Measurements from ENCODE around the gene CFAP54. TPM values are rescaled to one million over a fixed set of nuclear protein-coding genes. Genes with fewer than 3 reads are reported as not detected.

CFAP54 gene, protein sequence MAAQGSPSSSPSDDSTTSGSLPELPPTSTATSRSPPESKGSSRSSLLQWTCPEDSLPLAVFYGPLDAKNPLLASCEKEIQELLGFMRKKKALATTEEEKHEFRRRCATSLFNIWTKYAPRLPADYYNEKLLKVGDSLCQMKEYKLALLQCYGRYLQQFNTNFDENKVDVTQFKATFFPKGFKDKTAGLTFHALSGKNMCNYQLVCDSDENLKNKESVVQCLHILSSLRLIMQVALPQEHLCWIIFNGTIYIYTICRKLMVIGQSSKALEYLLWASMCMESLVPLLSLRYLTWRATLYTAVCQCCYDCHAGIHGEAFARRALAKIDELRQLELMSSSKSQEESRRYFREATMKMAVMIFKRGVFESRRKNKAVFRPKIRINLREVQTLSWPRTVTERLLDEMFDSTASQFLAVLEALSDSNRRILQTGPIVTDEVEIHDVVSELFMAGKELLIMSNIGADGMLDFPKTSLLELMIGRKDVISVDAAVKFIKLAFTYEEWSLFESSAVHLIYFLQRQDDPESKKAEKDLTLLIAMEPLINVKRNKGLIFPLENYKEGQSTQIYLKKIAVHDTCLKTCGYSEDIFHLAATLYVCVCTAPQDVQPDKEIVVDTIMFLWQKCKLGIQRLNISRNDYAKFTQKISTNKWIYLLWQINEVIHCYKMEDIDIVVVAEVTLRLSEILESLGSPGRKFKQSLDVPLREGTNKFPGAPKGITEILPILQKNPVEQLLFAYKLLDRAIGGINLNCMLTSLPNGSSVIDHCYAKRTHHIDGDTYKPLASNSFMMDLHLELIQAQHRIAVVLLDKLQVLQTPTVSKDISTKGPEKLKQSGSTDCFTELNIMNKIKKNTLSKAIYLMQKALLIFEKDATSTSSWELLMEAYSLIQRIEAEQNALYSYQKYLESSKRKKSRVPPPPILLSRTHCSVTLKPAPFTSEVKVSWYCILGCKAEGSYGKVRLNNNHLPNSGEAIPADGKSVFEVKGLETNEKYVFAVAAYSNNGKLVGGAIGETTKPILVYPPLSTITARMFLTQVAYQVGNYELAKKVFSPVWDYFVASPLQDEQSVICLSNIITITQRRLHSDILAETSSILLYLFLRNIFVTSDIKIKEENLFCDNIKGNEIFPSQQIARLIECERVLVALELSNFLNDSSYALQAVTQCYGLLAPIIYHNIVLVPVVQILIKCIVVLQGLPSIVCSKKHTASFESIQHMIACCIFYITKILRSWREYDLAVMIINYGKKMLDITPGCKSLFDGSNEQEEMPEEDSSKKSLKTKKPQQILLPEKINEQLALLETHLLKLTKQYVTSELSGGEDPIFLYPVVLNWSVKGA (N-terminal part only)
- total RNA-seq = 2.1 TPM

DNA sequence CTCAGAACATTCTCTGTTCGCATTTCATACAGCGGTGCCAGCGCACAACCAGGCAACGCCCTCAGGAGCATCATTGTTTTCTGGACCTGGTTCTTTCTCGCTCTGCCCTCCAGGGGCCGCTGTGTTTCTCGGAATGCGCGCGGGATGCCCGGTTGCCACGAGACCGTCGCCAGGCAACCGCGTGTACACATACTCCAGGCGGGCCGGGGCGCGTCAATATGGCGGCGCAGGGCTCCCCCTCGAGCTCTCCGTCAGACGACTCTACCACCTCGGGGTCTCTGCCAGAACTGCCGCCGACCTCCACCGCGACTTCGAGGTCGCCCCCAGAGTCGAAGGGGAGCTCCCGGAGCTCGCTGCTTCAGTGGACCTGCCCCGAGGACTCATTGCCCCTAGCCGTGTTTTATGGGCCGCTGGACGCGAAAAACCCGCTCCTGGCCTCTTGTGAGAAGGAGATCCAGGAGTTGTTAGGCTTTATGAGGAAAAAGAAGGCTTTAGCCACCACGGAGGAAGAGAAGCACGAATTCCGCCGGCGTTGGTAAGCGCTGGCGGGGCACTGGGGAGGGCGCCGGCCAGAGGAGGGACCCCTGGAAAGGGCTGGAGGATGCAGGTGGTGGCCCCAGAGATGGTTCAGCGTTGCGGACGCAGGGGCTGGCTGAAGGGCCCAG is at the start of gene CFAP54:
CFAP54 (plus strand) TSS at position 186 of the 665 bp plus-strand sequence; CDS start at position 219, 33 bp downstream.
- no peaks in the 10 kb centered on the region for H3K9me3 ChIP-seq (ENCODE audit: control insufficient read depth in 3 of 3, low read length in 3 of 3)
- H3K27ac ChIP-seq (ENCODE audit: low read depth, low read length) = peak within 1 kb of the TSS; percentile 52
- H3K36me3 ChIP-seq (ENCODE audit: control insufficient read depth in 3 of 3, insufficient read depth in 3 of 3, low read length in 3 of 3) = no peaks in the 10 kb centered on the region

DNA sequence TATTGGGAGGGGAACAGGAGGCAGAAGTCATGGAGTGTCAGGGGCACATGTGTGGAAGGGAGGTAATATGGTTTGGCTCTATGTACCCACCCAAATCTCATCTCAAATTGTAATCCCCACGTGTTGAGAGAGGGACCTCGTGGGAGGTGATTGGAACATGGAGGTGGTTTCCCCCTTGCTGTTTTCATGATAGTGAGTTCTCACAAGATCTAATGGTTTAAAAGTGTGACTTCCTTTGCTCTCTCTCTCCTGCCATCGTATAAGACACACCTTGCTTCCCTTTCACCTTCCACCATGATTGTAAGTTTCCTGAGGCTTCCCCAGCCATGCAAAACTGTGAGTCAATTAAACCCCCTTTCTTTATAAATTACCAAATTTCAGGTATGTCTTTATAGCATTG is 47.6 kb upstream of the CFAP54 start:
- Histone ChIP-seq H3K36me3 (ENCODE audit: control insufficient read depth in 3 of 3, insufficient read depth in 3 of 3, low read length in 3 of 3) (no peaks in the 10 kb centered on the region), H3K27ac (ENCODE audit: low read depth, low read length) (no peak overlapping the region), H3K4me3 (ENCODE audit: low read length in 3 of 3) (no peak overlapping the region), H3K9me3 (ENCODE audit: control insufficient read depth in 3 of 3, low read length in 3 of 3) (no peaks in the 10 kb centered on the region), H3K4me1 (ENCODE audit: control insufficient read depth in 3 of 3, insufficient read depth in 3 of 3, low read length in 3 of 3) (no peaks in the 10 kb centered on the region), H3K9ac (ENCODE audit: low read depth in 1 of 3, low read length in 3 of 3) (no peak overlapping the region), H3K27me3 (ENCODE audit: control insufficient read depth in 3 of 3, insufficient read depth in 3 of 3, low read length in 3 of 3) (no peaks in the 10 kb centered on the region)

More for the DNA sequence above, at the start of gene CFAP54:
- peaks cover 0 to 4% (median 0%) of the 10 kb centered on the region in 3 donors for H3K27me3 ChIP-seq (ENCODE audit: control insufficient read depth in 3 of 3, insufficient read depth in 3 of 3, low read length in 3 of 3)
- peak within 1 kb of the TSS; percentile 16 to 58 (median 16) for H3K9ac ChIP-seq (ENCODE audit: low read depth in 1 of 3, low read length in 3 of 3)
- peak within 1 kb of the TSS; percentile 61 to 74 (median 62) for H3K4me3 ChIP-seq (ENCODE audit: low read length in 3 of 3)
- peaks cover 0 to 3% (median 2%) of the 10 kb centered on the region in 3 donors for H3K4me1 ChIP-seq (ENCODE audit: control insufficient read depth in 3 of 3, insufficient read depth in 3 of 3, low read length in 3 of 3)

DNA sequence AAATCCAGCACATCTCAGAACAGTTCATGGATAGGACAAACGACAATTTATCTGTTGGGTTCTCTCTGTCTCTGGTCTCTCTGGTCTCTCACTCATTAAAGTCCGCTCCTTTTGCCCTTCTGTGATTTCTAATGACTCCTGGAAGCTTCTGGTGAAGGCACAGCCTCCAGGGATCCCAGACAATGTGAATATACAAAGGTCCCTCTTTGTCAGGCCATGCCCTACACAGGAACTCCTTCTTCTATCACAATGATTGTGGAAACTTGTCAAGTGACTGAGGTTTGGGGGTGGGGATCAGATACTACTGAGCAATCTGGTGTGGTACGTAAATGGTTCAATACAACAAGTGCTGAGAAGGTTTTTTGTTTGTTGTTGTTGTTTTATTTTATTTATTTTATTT is 46.5 kb upstream of the CFAP54 start:
- H3K27me3 ChIP-seq (ENCODE audit: control insufficient read depth in 3 of 3, insufficient read depth in 3 of 3, low read length in 3 of 3) = no peaks in the 10 kb centered on the region
- no peak overlapping the region for H3K27ac ChIP-seq (ENCODE audit: low read depth, low read length)
- H3K9me3 ChIP-seq (ENCODE audit: control insufficient read depth in 3 of 3, low read length in 3 of 3) = no peaks in the 10 kb centered on the region
- no peak overlapping the region for H3K4me3 ChIP-seq (ENCODE audit: low read length in 3 of 3)
- H3K9ac ChIP-seq (ENCODE audit: low read depth in 1 of 3, low read length in 3 of 3) = no peak overlapping the region
- no peaks in the 10 kb centered on the region for H3K4me1 ChIP-seq (ENCODE audit: control insufficient read depth in 3 of 3, insufficient read depth in 3 of 3, low read length in 3 of 3)
- H3K36me3 ChIP-seq (ENCODE audit: control insufficient read depth in 3 of 3, insufficient read depth in 3 of 3, low read length in 3 of 3) = no peaks in the 10 kb centered on the region

DNA sequence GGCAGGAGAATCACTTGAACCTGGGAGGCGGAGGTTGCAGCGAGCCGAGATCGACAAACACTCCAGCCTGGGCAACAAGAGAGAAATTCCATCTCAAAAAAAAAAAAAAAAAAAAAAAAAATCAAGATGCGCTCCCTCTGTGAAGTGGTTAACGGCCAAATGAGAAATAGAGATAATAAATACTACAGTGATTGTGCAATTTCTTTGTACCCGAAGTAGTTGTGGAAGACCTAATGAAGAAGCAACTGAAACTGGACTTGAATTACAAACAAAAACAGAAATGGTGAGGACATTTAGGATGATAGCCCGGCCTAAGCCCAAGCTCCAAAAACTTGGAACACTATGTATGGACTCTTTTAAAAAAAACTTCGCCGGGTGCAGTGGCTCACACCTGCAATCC is 45.0 kb upstream of the CFAP54 start:
- Histone ChIP-seq H3K27ac (ENCODE audit: low read depth, low read length) (no peak overlapping the region), H3K9me3 (ENCODE audit: control insufficient read depth in 3 of 3, low read length in 3 of 3) (no peaks in the 10 kb centered on the region), H3K36me3 (ENCODE audit: control insufficient read depth in 3 of 3, insufficient read depth in 3 of 3, low read length in 3 of 3) (no peaks in the 10 kb centered on the region), H3K4me1 (ENCODE audit: control insufficient read depth in 3 of 3, insufficient read depth in 3 of 3, low read length in 3 of 3) (no peaks in the 10 kb centered on the region), H3K4me3 (ENCODE audit: low read length in 3 of 3) (no peak overlapping the region), H3K27me3 (ENCODE audit: control insufficient read depth in 3 of 3, insufficient read depth in 3 of 3, low read length in 3 of 3) (no peaks in the 10 kb centered on the region), H3K9ac (ENCODE audit: low read depth in 1 of 3, low read length in 3 of 3) (no peak overlapping the region)

DNA sequence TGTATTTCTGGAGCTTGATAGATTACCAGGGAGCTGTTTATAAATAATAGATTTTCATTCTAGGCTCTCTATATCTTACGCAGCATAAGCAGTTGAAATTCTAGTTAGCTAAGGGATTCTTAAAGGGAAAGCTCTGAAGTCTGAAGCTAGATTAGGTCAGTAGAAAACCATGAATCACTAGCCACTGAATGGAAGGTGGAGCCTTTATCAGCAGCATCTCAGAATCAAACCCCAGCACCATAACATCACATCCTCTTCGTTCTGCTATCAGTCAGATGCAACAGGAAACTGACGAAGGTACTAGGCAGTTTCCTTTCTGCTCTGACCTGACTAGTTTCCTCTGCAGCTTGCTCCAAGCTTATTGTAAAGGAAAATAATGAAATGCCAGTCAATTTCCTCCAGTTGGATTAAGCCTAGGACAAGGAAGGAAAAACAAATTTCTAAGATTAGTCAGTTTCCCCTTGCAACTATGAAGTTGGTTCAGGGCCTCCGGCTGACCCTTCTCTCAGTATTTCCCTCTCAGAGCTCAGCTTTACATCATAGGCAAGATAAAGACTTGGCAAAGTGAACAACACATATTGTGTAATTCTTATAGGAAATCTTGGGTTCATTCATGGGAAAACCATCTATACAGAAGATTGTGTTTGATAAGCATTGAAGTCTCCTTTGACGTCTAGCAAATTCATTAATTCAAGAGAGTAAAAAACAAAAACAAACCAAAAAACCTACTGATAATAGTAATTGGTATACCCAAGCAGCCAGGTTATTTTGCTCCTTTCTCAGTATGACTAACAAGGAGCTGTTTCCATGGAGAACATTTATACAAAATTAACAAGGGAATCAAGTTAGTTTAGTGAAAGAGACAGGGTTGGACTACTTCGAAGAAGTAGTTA is 43.4 kb upstream of the CFAP54 start:
- Histone ChIP-seq H3K4me1 (ENCODE audit: control insufficient read depth in 3 of 3, insufficient read depth in 3 of 3, low read length in 3 of 3) (no peaks in the 10 kb centered on the region), H3K4me3 (ENCODE audit: low read length in 3 of 3) (no peak overlapping the region), H3K27ac (ENCODE audit: low read depth, low read length) (peak overlapping the region; percentile 71), H3K36me3 (ENCODE audit: control insufficient read depth in 3 of 3, insufficient read depth in 3 of 3, low read length in 3 of 3) (no peaks in the 10 kb centered on the region), H3K27me3 (ENCODE audit: control insufficient read depth in 3 of 3, insufficient read depth in 3 of 3, low read length in 3 of 3) (no peaks in the 10 kb centered on the region), H3K9me3 (ENCODE audit: control insufficient read depth in 3 of 3, low read length in 3 of 3) (no peaks in the 10 kb centered on the region), H3K9ac (ENCODE audit: low read depth in 1 of 3, low read length in 3 of 3) (no peak overlapping the region)

DNA sequence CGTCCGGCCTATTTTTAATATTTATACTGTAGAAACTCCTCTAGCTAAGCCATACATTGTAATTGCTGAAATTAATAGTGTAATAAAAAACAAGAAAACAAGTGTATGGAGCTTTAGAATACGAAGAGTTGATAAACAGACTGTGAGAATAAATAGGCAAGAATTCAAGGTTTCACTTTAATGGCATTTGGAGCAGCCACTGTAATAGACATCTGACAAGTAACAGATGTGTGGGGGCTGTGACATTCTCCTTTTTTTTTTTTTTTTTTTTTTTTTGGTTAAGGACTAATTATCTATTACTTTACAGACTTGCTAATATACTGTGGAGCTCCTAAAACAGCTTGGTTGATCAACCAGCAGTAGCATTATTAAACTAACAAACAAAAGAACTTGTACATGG is 42.1 kb upstream of the CFAP54 start:
- Histone ChIP-seq H3K9me3 (ENCODE audit: control insufficient read depth in 3 of 3, low read length in 3 of 3) (no peaks in the 10 kb centered on the region), H3K27me3 (ENCODE audit: control insufficient read depth in 3 of 3, insufficient read depth in 3 of 3, low read length in 3 of 3) (no peaks in the 10 kb centered on the region), H3K4me1 (ENCODE audit: control insufficient read depth in 3 of 3, insufficient read depth in 3 of 3, low read length in 3 of 3) (no peaks in the 10 kb centered on the region), H3K36me3 (ENCODE audit: control insufficient read depth in 3 of 3, insufficient read depth in 3 of 3, low read length in 3 of 3) (no peaks in the 10 kb centered on the region), H3K27ac (ENCODE audit: low read depth, low read length) (no peak overlapping the region), H3K4me3 (ENCODE audit: low read length in 3 of 3) (no peak overlapping the region), H3K9ac (ENCODE audit: low read depth in 1 of 3, low read length in 3 of 3) (no peak overlapping the region)

DNA sequence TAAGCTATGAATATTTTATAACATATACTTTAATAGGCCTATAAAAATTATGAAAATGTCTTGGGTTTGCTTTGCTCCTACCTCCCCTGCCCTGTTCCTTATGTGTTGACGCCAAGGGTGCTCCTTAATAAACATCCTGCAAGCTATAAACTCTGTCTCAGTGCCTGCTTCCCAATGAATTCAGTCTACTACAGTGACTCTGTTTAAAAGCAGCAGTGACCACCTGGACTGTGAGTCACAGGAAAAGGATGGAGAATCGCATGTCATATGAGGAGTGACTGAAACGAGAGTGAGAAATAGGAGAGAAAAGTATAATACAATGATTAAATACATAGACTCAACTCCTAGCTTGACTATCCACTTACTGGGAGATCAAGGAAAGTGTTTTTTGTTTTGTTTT is 41.1 kb upstream of the CFAP54 start:
- no peak overlapping the region for H3K27ac ChIP-seq (ENCODE audit: low read depth, low read length)
- no peaks in the 10 kb centered on the region for H3K27me3 ChIP-seq (ENCODE audit: control insufficient read depth in 3 of 3, insufficient read depth in 3 of 3, low read length in 3 of 3)
- H3K9ac ChIP-seq (ENCODE audit: low read depth in 1 of 3, low read length in 3 of 3) = no peak overlapping the region

DNA sequence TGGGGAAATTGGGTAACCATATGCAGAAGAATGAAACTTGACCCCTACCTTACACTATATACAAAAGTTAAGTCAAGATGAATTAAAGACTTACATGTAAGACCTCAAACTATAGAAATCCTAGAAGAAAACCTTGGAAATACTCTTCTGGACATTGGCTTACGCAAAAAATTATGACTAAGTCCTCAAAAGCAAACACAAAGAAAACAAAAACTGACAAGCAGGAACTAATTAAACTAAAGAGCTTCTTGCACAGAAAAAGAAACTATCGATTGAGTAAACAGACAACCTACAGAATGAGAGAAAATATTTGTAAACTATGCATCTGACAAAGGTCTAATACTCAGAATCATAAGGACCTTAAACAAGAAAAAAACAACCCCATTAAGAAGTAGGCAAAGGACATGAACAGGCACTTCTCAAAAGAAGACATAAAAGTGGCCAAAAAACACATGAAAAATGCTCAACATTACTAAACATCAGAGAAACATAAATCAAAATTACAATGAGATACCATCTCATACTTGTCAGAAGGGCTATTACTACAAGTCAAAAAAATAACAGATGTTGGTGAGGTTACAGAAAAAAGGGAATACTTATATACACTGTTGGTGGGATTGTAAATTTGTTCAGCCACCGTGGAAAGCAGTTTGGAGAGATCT is 37.0 kb upstream of the CFAP54 start:
- Histone ChIP-seq H3K9ac (ENCODE audit: low read depth in 1 of 3, low read length in 3 of 3) (no peak overlapping the region), H3K27me3 (ENCODE audit: control insufficient read depth in 3 of 3, insufficient read depth in 3 of 3, low read length in 3 of 3) (no peaks in the 10 kb centered on the region), H3K36me3 (ENCODE audit: control insufficient read depth in 3 of 3, insufficient read depth in 3 of 3, low read length in 3 of 3) (no peaks in the 10 kb centered on the region), H3K9me3 (ENCODE audit: control insufficient read depth in 3 of 3, low read length in 3 of 3) (no peaks in the 10 kb centered on the region), H3K4me1 (ENCODE audit: control insufficient read depth in 3 of 3, insufficient read depth in 3 of 3, low read length in 3 of 3) (no peaks in the 10 kb centered on the region), H3K27ac (ENCODE audit: low read depth, low read length) (no peak overlapping the region), H3K4me3 (ENCODE audit: low read length in 3 of 3) (no peak overlapping the region)

More for the DNA sequence above, 41.1 kb upstream of the CFAP54 start:
- H3K4me3 ChIP-seq (ENCODE audit: low read length in 3 of 3) = no peak overlapping the region
- H3K36me3 ChIP-seq (ENCODE audit: control insufficient read depth in 3 of 3, insufficient read depth in 3 of 3, low read length in 3 of 3) = no peaks in the 10 kb centered on the region
- no peaks in the 10 kb centered on the region for H3K9me3 ChIP-seq (ENCODE audit: control insufficient read depth in 3 of 3, low read length in 3 of 3)
- H3K4me1 ChIP-seq (ENCODE audit: control insufficient read depth in 3 of 3, insufficient read depth in 3 of 3, low read length in 3 of 3) = no peaks in the 10 kb centered on the region

Data from skeletal muscle tissue (tissue), 4 donors.